CD8-positive, alpha-beta memory T cell (primary cell): ENCODE data around the gene SCFD2. TPM values are rescaled to one million over a fixed set of nuclear protein-coding genes. Genes with fewer than 3 reads are reported as not detected.

Source experiments
- CTCF ChIA-PET: fragments of 350-600 bp; sonication (Branson Sonifier 250); formaldehyde crosslinking; loops from one replicate; lab custom pipeline; 2021; ENCODE audit warnings: antibody characterized with exemption; lab: Charles Lee
- POLR2A ChIA-PET: fragments of 350-600 bp; sonication (Branson Sonifier 250); formaldehyde crosslinking; loops from one replicate; lab custom pipeline; 2021; ENCODE audit warnings: antibody characterized with exemption; lab: Charles Lee
- DNase-seq, 5 donors: peaks; one replicate each; pipeline versions ENCODE4 v3.0.0 to v3.0.0-alpha.2; 2020 to 2022; ENCODE audit warnings: mixed read lengths in 1 of 5
- H3K27ac ChIP-seq: one replicate; pipeline ENCODE4 v1.7.0; 2013; ENCODE audit warnings: low read depth, mild to moderate bottlenecking, low read length, moderate library complexity
- H3K27me3 ChIP-seq: 2 replicates; pipeline ENCODE4 v1.7.0; 2013; ENCODE audit warnings: low read length, mild to moderate bottlenecking; ENCODE audit not compliant: insufficient read depth, poor library complexity, severe bottlenecking
- H3K36me3 ChIP-seq: 2 replicates; pipeline ENCODE4 v1.7.0; 2013; ENCODE audit warnings: mild to moderate bottlenecking, low read length, moderate library complexity; ENCODE audit not compliant: insufficient read depth
- H3K4me1 ChIP-seq: 2 replicates; pipeline ENCODE4 v1.7.0; 2013; ENCODE audit warnings: mild to moderate bottlenecking, low read length, moderate library complexity; ENCODE audit not compliant: insufficient read depth
- H3K4me3 ChIP-seq: 2 replicates; pipeline ENCODE4 v1.7.0; 2013; ENCODE audit warnings: mild to moderate bottlenecking, low read length
- H3K9me3 ChIP-seq: 2 replicates; pipeline ENCODE4 v1.7.0; 2013; ENCODE audit warnings: mild to moderate bottlenecking, low read length
- H3K27ac Mint-ChIP-seq, 8 donors: one replicate each; pipeline ENCODE4 v1.8.0; 2020 to 2021; ENCODE audit warnings: mixed read lengths in 8 of 8, mild to moderate bottlenecking in 6 of 8, inconsistent platforms in 3 of 8, moderate library complexity in 3 of 8
- H3K27me3 Mint-ChIP-seq, 2 donors: one replicate each; pipeline ENCODE4 v1.8.0; 2020 to 2021; ENCODE audit warnings: mixed read lengths in 2 of 2, mild to moderate bottlenecking in 1 of 2, moderate library complexity in 1 of 2
- H3K36me3 Mint-ChIP-seq, 3 donors: one replicate each; pipeline ENCODE4 v1.8.0; 2020 to 2021; ENCODE audit warnings: mixed read lengths in 3 of 3, inconsistent platforms in 1 of 3, mild to moderate bottlenecking in 1 of 3
- H3K4me1 Mint-ChIP-seq, 3 donors: one replicate each; pipeline ENCODE4 v1.8.0; 2020 to 2021; ENCODE audit warnings: mixed read lengths in 3 of 3, inconsistent platforms in 1 of 3, mild to moderate bottlenecking in 1 of 3
- H3K4me3 Mint-ChIP-seq, 7 donors: one replicate each; pipeline ENCODE4 v1.8.0; 2020 to 2021; ENCODE audit warnings: mixed read lengths in 7 of 7, mild to moderate bottlenecking in 6 of 7, moderate library complexity in 4 of 7, inconsistent platforms in 2 of 7
- H3K9me3 Mint-ChIP-seq, 5 donors: one replicate each; pipeline ENCODE4 v1.8.0; 2020 to 2022; ENCODE audit warnings: mixed read lengths in 5 of 5, mild to moderate bottlenecking in 3 of 5, moderate library complexity in 2 of 5, inconsistent platforms in 1 of 5
- polyA plus RNA-seq: library from polyadenylated mRNA; unstranded; fragments of 300-500 nt; fragmentation: Illumina TruSeq; gene quantifications from one replicate; pipeline ENCODE4 v1.2.3, GENCODE V29; 2021
- total RNA-seq, 2 experiments: library from RNA; stranded (reverse); gene quantifications; one replicate each; pipeline ENCODE4 v1.2.3, GENCODE V29; 2021

SCFD2 gene
- total and polyA plus RNA-seq, 3 experiments from 2014 or later: 18.1 to 29.1 (median 25.7) TPM

DNA sequence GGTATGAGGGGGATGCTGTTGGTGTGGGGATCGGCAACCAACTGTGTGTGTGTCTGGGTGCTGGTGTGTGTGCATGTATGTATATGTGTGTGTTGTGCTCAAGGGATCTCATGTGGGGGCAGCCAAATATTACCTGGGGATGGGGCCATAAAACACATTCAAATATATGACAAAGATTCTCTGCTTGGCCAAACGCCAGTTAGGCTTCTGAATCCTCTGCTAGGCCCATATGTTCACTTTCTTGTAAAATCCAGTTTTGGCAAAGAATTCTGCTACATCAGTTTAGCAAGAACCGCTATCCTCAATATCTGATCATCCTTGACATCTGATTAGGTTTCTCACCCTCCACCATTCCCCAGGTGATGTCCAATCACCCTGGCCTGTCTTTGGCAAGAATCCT is 397.2 kb downstream of the SCFD2 start:
- no peak for DNase-seq
- Mint-ChIP-seq H3K4me3 (no peak overlapping the region), H3K27me3 (peaks cover 0 to 1% of the 10 kb centered on the region in 2 donors), H3K9me3 (peaks cover 0 to 12% (median 2%) of the 10 kb centered on the region in 5 donors), H3K4me1 (peaks cover 0 to 2% (median 0%) of the 10 kb centered on the region in 3 donors), H3K27ac (no peak overlapping the region), H3K36me3 (peaks cover 2 to 38% (median 14%) of the 10 kb centered on the region in 3 donors)
- Histone ChIP-seq H3K36me3 (no peaks in the 10 kb centered on the region), H3K9me3 (no peaks in the 10 kb centered on the region), H3K4me1 (no peaks in the 10 kb centered on the region), H3K27ac (no peak overlapping the region), H3K4me3 (no peak overlapping the region), H3K27me3 (no peaks in the 10 kb centered on the region)
- CTCF ChIA-PET: no interaction called here
- POLR2A ChIA-PET: no interaction called here

DNA sequence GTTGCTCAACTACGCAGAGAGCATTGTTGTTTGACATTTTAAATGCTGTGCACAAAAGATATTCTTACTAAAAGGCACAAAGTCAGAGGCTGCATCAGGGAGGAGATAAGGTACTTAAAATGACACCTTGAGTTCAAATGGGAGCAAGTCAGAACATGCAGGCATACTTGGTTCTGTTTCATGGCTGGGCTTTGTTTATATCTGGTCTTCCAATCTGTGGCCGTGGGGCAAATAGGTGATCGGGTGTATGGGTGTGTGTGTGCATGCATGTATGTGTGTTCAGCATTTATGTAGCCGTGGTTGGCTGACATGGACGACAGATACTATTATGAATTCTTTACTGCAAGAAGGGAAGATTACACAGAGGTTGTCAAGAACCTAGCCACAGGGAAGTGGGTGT is 397.6 kb downstream of the SCFD2 start:
- Histone ChIP-seq H3K9me3 (no peaks in the 10 kb centered on the region), H3K27ac (no peak overlapping the region), H3K4me3 (no peak overlapping the region), H3K4me1 (no peaks in the 10 kb centered on the region), H3K36me3 (no peaks in the 10 kb centered on the region), H3K27me3 (no peaks in the 10 kb centered on the region)
- POLR2A ChIA-PET: no interaction called here
- H3K36me3 Mint-ChIP-seq: peaks cover 2 to 38% (median 14%) of the 10 kb centered on the region in 3 donors
- H3K27ac Mint-ChIP-seq: no peak overlapping the region
- CTCF ChIA-PET: no interaction called here
- H3K4me1 Mint-ChIP-seq: peaks cover 0 to 2% (median 0%) of the 10 kb centered on the region in 3 donors
- H3K9me3 Mint-ChIP-seq: peaks cover 0 to 12% (median 2%) of the 10 kb centered on the region in 5 donors
- no peak overlapping the region for H3K4me3 Mint-ChIP-seq
- peaks cover 0 to 1% of the 10 kb centered on the region in 2 donors for H3K27me3 Mint-ChIP-seq
- no peak for DNase-seq

DNA sequence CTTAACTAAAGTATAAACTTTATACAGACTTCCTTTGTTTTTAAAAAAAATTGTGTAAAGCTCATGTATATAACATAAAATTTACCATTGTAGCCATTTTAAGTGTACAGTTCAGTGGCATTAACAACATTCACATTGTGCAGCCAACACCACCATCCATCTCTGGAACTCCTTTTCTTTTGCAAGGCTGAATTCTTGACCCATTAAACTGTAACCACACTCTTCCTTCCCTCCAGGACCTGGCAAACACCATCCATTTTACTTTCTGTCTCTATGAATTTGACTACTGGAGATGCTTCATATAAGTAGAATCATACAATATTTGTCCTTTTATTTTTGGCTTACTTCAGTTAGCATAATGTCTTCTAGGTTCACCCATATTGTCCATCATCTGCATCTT is 399.1 kb downstream of the SCFD2 start:
- POLR2A ChIA-PET: no interaction called here
- peaks cover 2 to 28% (median 13%) of the 10 kb centered on the region in 3 donors for H3K36me3 Mint-ChIP-seq
- H3K4me1 Mint-ChIP-seq: peaks cover 0 to 2% (median 0%) of the 10 kb centered on the region in 3 donors
- no peaks in the 10 kb centered on the region for H3K36me3 ChIP-seq
- H3K27me3 Mint-ChIP-seq: peaks cover 0 to 1% of the 10 kb centered on the region in 2 donors
- H3K27ac Mint-ChIP-seq: no peak overlapping the region
- H3K4me1 ChIP-seq: no peaks in the 10 kb centered on the region
- no peak overlapping the region for H3K4me3 Mint-ChIP-seq
- H3K27me3 ChIP-seq: no peaks in the 10 kb centered on the region
- no peak overlapping the region for H3K27ac ChIP-seq
- H3K9me3 Mint-ChIP-seq: peaks cover 0 to 12% (median 2%) of the 10 kb centered on the region in 5 donors
- no peaks in the 10 kb centered on the region for H3K9me3 ChIP-seq
- DNase-seq: no peak
- H3K4me3 ChIP-seq: no peak overlapping the region
- CTCF ChIA-PET: no interaction called here

DNA sequence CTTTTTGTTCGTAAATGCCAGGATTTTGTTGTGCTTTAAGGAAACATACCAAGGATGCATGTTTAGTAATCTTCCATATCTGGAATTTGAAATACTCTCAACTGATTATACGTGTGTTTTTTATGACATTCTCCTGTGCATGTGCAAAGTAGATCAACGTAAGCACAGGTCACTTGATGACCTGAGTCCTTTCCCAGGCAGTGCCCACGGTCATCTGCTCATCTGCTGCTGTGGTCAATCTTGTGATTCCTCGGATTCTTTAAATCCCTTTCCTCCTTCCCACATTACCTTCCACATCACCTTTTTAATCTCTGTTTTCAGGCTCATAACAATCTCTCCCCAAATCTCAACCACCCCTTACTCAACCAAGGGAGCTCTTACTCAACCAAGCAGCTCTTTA is 399.7 kb downstream of the SCFD2 start:
- H3K36me3 Mint-ChIP-seq: peaks cover 2 to 26% (median 13%) of the 10 kb centered on the region in 3 donors
- Histone ChIP-seq H3K36me3 (no peaks in the 10 kb centered on the region), H3K27me3 (no peaks in the 10 kb centered on the region), H3K9me3 (no peaks in the 10 kb centered on the region), H3K4me3 (no peak overlapping the region), H3K4me1 (no peaks in the 10 kb centered on the region), H3K27ac (no peak overlapping the region)
- peaks cover 0 to 1% of the 10 kb centered on the region in 2 donors for H3K27me3 Mint-ChIP-seq
- H3K4me1 Mint-ChIP-seq: peaks cover 0 to 2% (median 0%) of the 10 kb centered on the region in 3 donors
- ChIA-PET CTCF (no interaction called here), POLR2A (no interaction called here)
- peaks cover 0 to 11% (median 2%) of the 10 kb centered on the region in 5 donors for H3K9me3 Mint-ChIP-seq
- no peak overlapping the region for H3K27ac Mint-ChIP-seq
- no peak for DNase-seq
- no peak overlapping the region for H3K4me3 Mint-ChIP-seq

DNA sequence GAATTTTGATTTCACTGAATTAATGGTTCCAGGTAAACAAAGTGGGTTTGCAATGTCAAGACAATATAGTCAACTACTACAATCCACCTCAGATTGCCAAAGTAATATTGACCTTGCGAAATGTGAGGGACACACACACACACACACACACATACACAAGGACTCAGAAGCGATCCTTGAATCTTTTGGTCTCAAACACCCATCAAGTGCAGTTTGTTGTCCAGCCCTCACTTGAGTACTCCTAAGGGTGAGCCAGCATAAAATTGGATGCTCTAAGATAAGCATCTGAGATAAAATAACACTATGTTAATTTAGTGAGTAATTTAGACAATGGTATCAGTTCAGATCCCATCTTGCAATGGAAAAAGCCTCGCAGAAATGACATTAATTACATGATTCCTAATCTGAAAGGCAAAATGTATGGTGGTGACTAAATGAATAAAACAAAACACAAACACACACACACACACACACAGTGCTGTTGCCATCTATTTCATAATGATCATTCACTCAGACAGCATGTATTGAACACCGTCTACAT is 401.2 kb downstream of the SCFD2 start:
- ChIA-PET POLR2A (no interaction called here), CTCF (no interaction called here)
- Histone ChIP-seq H3K36me3 (no peaks in the 10 kb centered on the region), H3K4me3 (no peak overlapping the region), H3K4me1 (no peaks in the 10 kb centered on the region), H3K27ac (no peak overlapping the region), H3K9me3 (no peaks in the 10 kb centered on the region), H3K27me3 (no peaks in the 10 kb centered on the region)
- H3K36me3 Mint-ChIP-seq: peaks cover 2 to 21% (median 15%) of the 10 kb centered on the region in 3 donors
- no peak for DNase-seq
- H3K9me3 Mint-ChIP-seq: peaks cover 0 to 4% (median 2%) of the 10 kb centered on the region in 5 donors
- peaks cover 0 to 2% (median 0%) of the 10 kb centered on the region in 3 donors for H3K4me1 Mint-ChIP-seq
- peaks cover 0 to 1% of the 10 kb centered on the region in 2 donors for H3K27me3 Mint-ChIP-seq
- H3K4me3 Mint-ChIP-seq: no peak overlapping the region
- no peak overlapping the region for H3K27ac Mint-ChIP-seq

DNA sequence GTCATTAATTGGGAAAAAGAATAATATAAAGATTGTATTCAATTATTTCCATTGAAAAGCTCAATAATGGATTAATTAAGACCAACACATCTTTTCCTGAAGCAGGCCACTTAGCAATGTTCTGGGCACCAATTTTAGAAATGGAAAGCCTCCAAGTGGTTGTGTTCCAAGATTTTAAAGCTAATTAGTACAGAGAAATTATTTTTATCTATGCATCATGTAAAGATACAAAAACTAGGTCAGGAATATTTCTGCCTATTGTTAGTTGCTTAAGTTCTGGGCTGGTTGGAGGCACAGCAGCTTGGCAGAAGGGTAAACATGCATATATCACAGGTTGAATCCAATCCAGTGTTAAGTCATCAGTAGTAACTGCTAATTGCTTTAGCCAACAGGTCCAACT is 401.9 kb downstream of the SCFD2 start:
- POLR2A ChIA-PET: no interaction called here
- Mint-ChIP-seq H3K27me3 (peaks cover 0 to 1% of the 10 kb centered on the region in 2 donors), H3K9me3 (peaks cover 0 to 2% (median 0%) of the 10 kb centered on the region in 5 donors), H3K27ac (no peak overlapping the region), H3K4me3 (no peak overlapping the region), H3K36me3 (peaks cover 0 to 15% (median 10%) of the 10 kb centered on the region in 3 donors), H3K4me1 (no peaks in the 10 kb centered on the region)
- H3K9me3 ChIP-seq: no peaks in the 10 kb centered on the region
- CTCF ChIA-PET: no interaction called here
- H3K27ac ChIP-seq: no peak overlapping the region
- DNase-seq: no peak
- no peaks in the 10 kb centered on the region for H3K27me3 ChIP-seq
- no peaks in the 10 kb centered on the region for H3K36me3 ChIP-seq
- H3K4me3 ChIP-seq: no peak overlapping the region
- H3K4me1 ChIP-seq: no peaks in the 10 kb centered on the region

DNA sequence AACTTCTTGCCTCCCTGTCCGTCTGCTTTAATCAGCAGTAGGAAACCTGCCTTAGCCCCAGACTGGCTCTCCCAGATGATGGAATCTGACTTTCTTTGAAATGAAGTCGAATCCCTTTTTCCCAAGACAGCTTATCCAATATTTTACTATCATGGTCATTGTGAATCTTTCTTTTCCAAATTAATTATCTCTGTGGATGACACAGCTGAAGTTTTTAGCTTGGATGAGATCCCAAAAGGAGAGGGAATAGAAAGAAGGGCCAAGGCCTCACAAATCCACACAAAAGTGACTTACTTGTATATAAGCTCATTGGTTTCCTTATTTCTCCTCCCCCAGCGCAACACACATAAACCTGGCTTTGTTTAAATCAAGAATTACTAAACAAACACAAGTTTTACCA is 403.1 kb downstream of the SCFD2 start:
- CTCF ChIA-PET: no interaction called here
- Mint-ChIP-seq H3K9me3 (peaks cover 0 to 2% (median 0%) of the 10 kb centered on the region in 5 donors), H3K4me3 (no peak overlapping the region), H3K4me1 (no peaks in the 10 kb centered on the region), H3K27me3 (peaks cover 0 to 1% of the 10 kb centered on the region in 2 donors), H3K27ac (no peak overlapping the region), H3K36me3 (peaks cover 0 to 7% (median 6%) of the 10 kb centered on the region in 3 donors)
- H3K27ac ChIP-seq: no peak overlapping the region
- no peak overlapping the region for H3K4me3 ChIP-seq
- POLR2A ChIA-PET: no interaction called here
- H3K27me3 ChIP-seq: no peaks in the 10 kb centered on the region
- no peaks in the 10 kb centered on the region for H3K4me1 ChIP-seq
- H3K36me3 ChIP-seq: no peaks in the 10 kb centered on the region
- no peaks in the 10 kb centered on the region for H3K9me3 ChIP-seq
- DNase-seq: no peak

DNA sequence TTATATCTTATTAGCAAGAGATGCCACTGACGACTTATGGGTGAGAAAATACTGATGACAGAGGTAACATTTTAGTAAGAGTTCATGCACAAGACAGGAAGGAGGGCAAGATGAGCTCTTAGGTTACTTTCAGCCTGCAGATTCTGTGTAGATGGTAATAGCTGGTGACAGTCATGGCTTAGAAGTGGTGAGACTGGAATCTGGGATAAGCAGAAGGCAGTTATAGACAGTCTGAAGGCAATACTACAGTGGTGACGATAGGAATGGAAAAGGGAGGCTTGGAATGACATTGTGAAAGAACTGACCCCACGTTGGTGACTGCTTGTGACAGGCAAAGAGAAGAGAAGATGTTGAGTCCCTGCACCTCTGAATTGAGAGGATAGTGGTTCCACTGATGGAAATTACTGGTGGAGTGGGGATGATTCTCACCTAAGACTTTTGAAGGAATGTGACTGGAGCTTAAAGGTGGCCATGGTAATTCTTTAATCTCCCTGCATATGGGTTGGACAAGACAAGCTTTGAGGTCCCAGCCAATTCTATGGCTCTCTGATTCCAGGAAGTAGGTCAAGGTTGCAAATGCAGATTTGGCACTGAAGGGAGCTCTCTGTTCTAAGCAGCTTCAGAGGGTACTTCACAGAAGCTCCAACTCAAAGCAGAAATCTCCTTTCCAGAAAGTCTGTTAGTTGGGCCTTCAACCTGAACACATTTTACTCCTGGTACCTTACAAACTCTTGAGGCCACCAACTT is 404.0 kb downstream of the SCFD2 start:
- H3K4me1 Mint-ChIP-seq: no peaks in the 10 kb centered on the region
- peaks cover 0 to 2% (median 0%) of the 10 kb centered on the region in 5 donors for H3K9me3 Mint-ChIP-seq
- H3K4me3 ChIP-seq: no peak overlapping the region
- H3K9me3 ChIP-seq: no peaks in the 10 kb centered on the region
- ChIA-PET CTCF (no interaction called here), POLR2A (no interaction called here)
- no peaks in the 10 kb centered on the region for H3K4me1 ChIP-seq
- no peak overlapping the region for H3K27ac Mint-ChIP-seq
- peaks cover 0 to 1% of the 10 kb centered on the region in 2 donors for H3K27me3 Mint-ChIP-seq
- H3K27me3 ChIP-seq: no peaks in the 10 kb centered on the region
- H3K36me3 Mint-ChIP-seq: peaks cover 0 to 7% (median 6%) of the 10 kb centered on the region in 3 donors
- no peak for DNase-seq
- H3K36me3 ChIP-seq: no peaks in the 10 kb centered on the region
- H3K4me3 Mint-ChIP-seq: no peak overlapping the region
- no peak overlapping the region for H3K27ac ChIP-seq
